H1 (cell line): Measurements from ENCODE around the gene MTFP1. TPM values are rescaled to one million over a fixed set of nuclear protein-coding genes. Genes with fewer than 3 reads are reported as not detected.

ENCODE experiments used
- CTCF ChIA-PET: fragments of 300-600 bp; sonication (Branson Sonifier 250); formaldehyde crosslinking; loops from one replicate; lab custom pipeline; 2021; ENCODE audit not compliant: partially characterized antibody; lab: Charles Lee
- POLR2A ChIA-PET: fragments of 300-600 bp; sonication (Branson Sonifier 250); formaldehyde crosslinking; loops from one replicate; lab custom pipeline; 2021; ENCODE audit warnings: inconsistent platforms; ENCODE audit not compliant: partially characterized antibody; lab: Charles Lee
- DNase-seq, 2 experiments: peaks; one replicate each; pipeline versions ENCODE4 v3.0.0 to v3.0.0-alpha.2; 2010 to 2022; ENCODE audit warnings: low spot score in 2 of 2, low read depth in 1 of 2, mixed read lengths in 1 of 2
- FAIRE-seq: peaks from 2 replicates; lab custom pipeline; 2011; peaks lifted over from hg19 to GRCh38; lab: Jason Lieb, UNC
- H2AFZ ChIP-seq: 2 replicates; pipeline ENCODE4 v1.8.1; 2012; ENCODE audit warnings: low read length, inconsistent platforms
- H2AK5ac ChIP-seq: 2 replicates; pipeline ENCODE4 v1.6.1; 2013; ENCODE audit warnings: low read depth, low read length
- H2BK120ac ChIP-seq: replicated peaks from 2 replicates; pipeline ENCODE3; 2013; ENCODE audit warnings: low read depth, low read length, inconsistent platforms
- H2BK12ac ChIP-seq: 2 replicates; pipeline ENCODE4 v1.6.1; 2013; ENCODE audit warnings: low read depth, low read length
- H2BK15ac ChIP-seq: 2 replicates; pipeline ENCODE4 v1.6.1; 2013; ENCODE audit warnings: low read length
- H2BK20ac ChIP-seq: 2 replicates; pipeline ENCODE4 v1.6.1; 2013; ENCODE audit warnings: low read length
- H2BK5ac ChIP-seq: 2 replicates; pipeline ENCODE4 v1.6.1; 2013; ENCODE audit warnings: low read depth, low read length
- H3K14ac ChIP-seq: 2 replicates; pipeline ENCODE4 v1.6.1; 2013; ENCODE audit warnings: inconsistent platforms; ENCODE audit not compliant: insufficient read length
- H3K18ac ChIP-seq: 2 replicates; pipeline ENCODE4 v1.6.1; 2013; ENCODE audit warnings: low read length; ENCODE audit errors: extremely low read depth
- H3K23ac ChIP-seq: 2 replicates; pipeline ENCODE4 v1.6.1; 2013; ENCODE audit warnings: inconsistent platforms; ENCODE audit not compliant: insufficient read length
- H3K23me2 ChIP-seq: 2 replicates; pipeline ENCODE4 v1.6.1; 2013; ENCODE audit warnings: low read depth, low read length
- H3K27ac ChIP-seq: 2 replicates; pipeline ENCODE4 v1.6.1; 2011; ENCODE audit warnings: low read depth, low read length, inconsistent platforms
- H3K27me3 ChIP-seq, 4 experiments: replicated peaks in 1 of 4; 1 replicate in 1 of 4; 2 replicates in 3 of 4; pipeline versions ENCODE4 v1.6.1 to v1.8.1; 2011 to 2013; ENCODE audit warnings: low read length in 3 of 4, mild to moderate bottlenecking in 3 of 4, inconsistent platforms in 2 of 4, mixed read lengths in 2 of 4, moderate library complexity in 1 of 4; ENCODE audit not compliant: control insufficient read depth in 3 of 4, insufficient read depth in 3 of 4; ENCODE audit errors: extremely low read depth in 1 of 4
- H3K36me3 ChIP-seq, 4 experiments: 2 replicates each; pipeline versions ENCODE4 v1.6.1 to v1.8.1; 2011 to 2013; ENCODE audit warnings: mild to moderate bottlenecking in 4 of 4, low read length in 3 of 4, moderate library complexity in 2 of 4, control low read depth in 1 of 4, inconsistent platforms in 1 of 4; ENCODE audit not compliant: insufficient read depth in 4 of 4, control insufficient read depth in 2 of 4
- H3K4ac ChIP-seq: replicated peaks from 2 replicates; pipeline ENCODE3; 2013; ENCODE audit warnings: low read length, low read depth, mixed read lengths, inconsistent platforms; ENCODE audit not compliant: insufficient read length
- H3K4me1 ChIP-seq, 4 experiments: replicated peaks in 1 of 4; 1 replicate in 1 of 4; 2 replicates in 3 of 4; pipeline versions ENCODE4 v1.6.1 to v1.8.1; 2011 to 2013; ENCODE audit warnings: low read length in 3 of 4, inconsistent platforms in 2 of 4, mixed read lengths in 1 of 4; ENCODE audit not compliant: insufficient read depth in 4 of 4, control insufficient read depth in 3 of 4
- H3K4me2 ChIP-seq, 2 experiments: 2 replicates each; pipeline versions ENCODE4 v1.6.1 to v1.8.1; 2011 to 2013; ENCODE audit warnings: low read depth in 2 of 2, low read length in 2 of 2, control low read depth in 1 of 2, inconsistent platforms in 1 of 2, mild to moderate bottlenecking in 1 of 2; ENCODE audit not compliant: insufficient read depth in 1 of 2
- H3K4me3 ChIP-seq, 4 experiments: fragments of 200-600, 300-600 bp in 1 of 4; sonication (generic), shearing (Covaris generic), sonication (Bioruptor Twin) in 1 of 4; 2 replicates each; pipeline versions ENCODE4 v1.5.1 to v1.8.1; 2011 to 2016; ENCODE audit warnings: low read length in 4 of 4, low read depth in 3 of 4, control low read depth in 2 of 4, inconsistent platforms in 2 of 4, mild to moderate bottlenecking in 2 of 4, mixed read lengths in 1 of 4, moderate library complexity in 1 of 4; ENCODE audit not compliant: insufficient read depth in 2 of 4; ENCODE audit errors: extremely low read depth in 1 of 4
- H3K56ac ChIP-seq: replicated peaks from 2 replicates; pipeline ENCODE3; 2013; ENCODE audit warnings: low read depth, mild to moderate bottlenecking, mixed read lengths, low read length, inconsistent platforms; ENCODE audit not compliant: insufficient read length
- H3K79me1 ChIP-seq: 2 replicates; pipeline ENCODE4 v1.6.1; 2013; ENCODE audit warnings: low read depth, low read length, control low read depth
- H3K79me2 ChIP-seq, 2 experiments: 2 replicates each; pipeline versions ENCODE4 v1.6.1 to v1.8.1; 2012 to 2013; ENCODE audit warnings: low read length in 2 of 2, mild to moderate bottlenecking in 2 of 2, inconsistent platforms in 1 of 2; ENCODE audit not compliant: insufficient read depth in 2 of 2, control insufficient read depth in 1 of 2
- H3K9ac ChIP-seq, 4 experiments: replicated peaks in 1 of 4; 1 replicate in 1 of 4; 2 replicates in 3 of 4; pipeline versions ENCODE4 v1.6.1 to v1.8.1; 2011 to 2013; ENCODE audit warnings: low read depth in 3 of 4, low read length in 3 of 4, control low read depth in 2 of 4, mild to moderate bottlenecking in 2 of 4, moderate library complexity in 2 of 4, inconsistent platforms in 1 of 4; ENCODE audit errors: extremely low read depth in 1 of 4
- H3K9me3 ChIP-seq, 2 experiments: 2 replicates each; pipeline versions ENCODE4 v1.6.1 to v1.8.1; 2012 to 2013; ENCODE audit warnings: mild to moderate bottlenecking in 2 of 2, moderate library complexity in 2 of 2, control low read depth in 1 of 2, inconsistent platforms in 1 of 2, low read depth in 1 of 2, low read length in 1 of 2, mixed read lengths in 1 of 2; ENCODE audit not compliant: insufficient read depth in 2 of 2
- H4K20me1 ChIP-seq, 2 experiments: replicated peaks in 1 of 2; 2 replicates each; pipeline versions ENCODE3 to v1.8.1; 2011 to 2013; ENCODE audit warnings: inconsistent platforms in 2 of 2, low read length in 2 of 2, mild to moderate bottlenecking in 1 of 2; ENCODE audit not compliant: insufficient read depth in 2 of 2, control insufficient read depth in 1 of 2
- H4K5ac ChIP-seq: 2 replicates; pipeline ENCODE4 v1.6.1; 2013; ENCODE audit warnings: low read length, low read depth, mixed read lengths, inconsistent platforms; ENCODE audit not compliant: insufficient read length
- H4K8ac ChIP-seq: 2 replicates; pipeline ENCODE4 v1.8.0; 2013; ENCODE audit warnings: mild to moderate bottlenecking, moderate library complexity, low read length, inconsistent platforms; ENCODE audit not compliant: insufficient read depth; ENCODE audit errors: extremely low read depth
- H4K91ac ChIP-seq: replicated peaks from 2 replicates; pipeline ENCODE3; 2013; ENCODE audit warnings: low read length, mixed read lengths, inconsistent platforms; ENCODE audit not compliant: insufficient read length
- E2F6 ChIP-seq: IDR thresholded peaks from 2 replicates; pipeline ENCODE4 v1.6.1; 2012; ENCODE audit warnings: inconsistent platforms
- HDAC2 ChIP-seq, 2 experiments: fragments of 300-600 bp in 1 of 2; sonication (generic) in 1 of 2; IDR thresholded peaks; 2 replicates each; pipeline ENCODE4 v1.6.1; 2011 to 2012; ENCODE audit warnings: low read depth in 2 of 2, low read length in 2 of 2, mild to moderate bottlenecking in 2 of 2, moderate library complexity in 2 of 2, borderline replicate concordance in 1 of 2, inconsistent platforms in 1 of 2
- KDM4A ChIP-seq: IDR thresholded peaks from one replicate; pipeline ENCODE4 v1.7.1; 2012; ENCODE audit warnings: low read depth, mild to moderate bottlenecking, moderate library complexity, low read length, inconsistent platforms; ENCODE audit not compliant: severe bottlenecking
- MAX ChIP-seq: IDR thresholded peaks from 2 replicates; pipeline ENCODE4 v1.6.1; 2012; ENCODE audit warnings: inconsistent platforms
- PHF8 ChIP-seq: fragments of 200-600 bp; sonication (generic); conservative IDR thresholded peaks from 2 replicates; pipeline ENCODE4 v1.7.1; 2012; ENCODE audit warnings: low read depth, mild to moderate bottlenecking, inconsistent platforms, low read length, moderate library complexity
- RBBP5 ChIP-seq: IDR thresholded peaks from 2 replicates; pipeline ENCODE4 v1.7.1; 2012; ENCODE audit warnings: low read depth, mild to moderate bottlenecking, inconsistent platforms, low read length, moderate library complexity, borderline replicate concordance
- SUZ12 ChIP-seq: fragments of 200-600 bp; sonication (generic); IDR thresholded peaks from 2 replicates; pipeline ENCODE4 v1.6.1; 2012; ENCODE audit warnings: mild to moderate bottlenecking, inconsistent platforms, low read length, moderate library complexity, mixed read lengths
- WGBS, 2 experiments: shearing (Covaris generic) in 1 of 2; methylation state at CpG; one replicate each; pipeline versions ENCODE4 v1.1.6 to v1.1.7; 2013 to 2015; ENCODE audit warnings: low lambda C conversion rate in 2 of 2, mixed read lengths in 2 of 2, inconsistent platforms in 1 of 2, low coverage in 1 of 2, missing lambda C conversion rate in 1 of 2; ENCODE audit not compliant: insufficient replicate concordance in 2 of 2, insufficient coverage in 1 of 2, insufficient read length in 1 of 2; ENCODE audit errors: extremely low coverage in 1 of 2, missing lambda C conversion rate in 1 of 2; 5-methylcytosine and 5-hydroxymethylcytosine counted together
- polyA plus RNA-seq, 7 experiments: library from polyadenylated mRNA; depleted of rRNA in 3 of 7; stranded (reverse) in 5 of 7; unstranded in 2 of 7; fragments of >200 nt in 5 of 7; fragments of 200-250 nt in 2 of 7; gene quantifications; 1 replicate in 5 of 7; 2 replicates in 1 of 7; 4 replicates in 1 of 7; pipeline versions ENCODE4 v1.2.1 to v1.2.3, GENCODE V29; 2011 to 2013; ENCODE audit warnings: missing spikeins in 2 of 7, mixed read lengths in 2 of 7
- total RNA-seq: library from RNA; stranded (reverse); fragmentation: NEBNext Ultra II Directional; extraction: Animal tissue kit (Norgen Biotek cat#: 25700); gene quantifications from 2 replicates; pipeline ENCODE4 v1.2.1, GENCODE V29; 2021
- TF ChIP-seq, protein P1 (sequence below): IDR thresholded peaks from 2 replicates; pipeline ENCODE4 v1.6.1; 2011; ENCODE audit warnings: low read depth, mild to moderate bottlenecking, low read length; ENCODE audit not compliant: insufficient read depth

The MTFP1 gene
- total and polyA plus RNA-seq, 2 of the 8 experiments (the other 6 are each of a cell fraction or from before 2014, with no cell fraction given): 59.8 to 98.8 TPM

DNA sequence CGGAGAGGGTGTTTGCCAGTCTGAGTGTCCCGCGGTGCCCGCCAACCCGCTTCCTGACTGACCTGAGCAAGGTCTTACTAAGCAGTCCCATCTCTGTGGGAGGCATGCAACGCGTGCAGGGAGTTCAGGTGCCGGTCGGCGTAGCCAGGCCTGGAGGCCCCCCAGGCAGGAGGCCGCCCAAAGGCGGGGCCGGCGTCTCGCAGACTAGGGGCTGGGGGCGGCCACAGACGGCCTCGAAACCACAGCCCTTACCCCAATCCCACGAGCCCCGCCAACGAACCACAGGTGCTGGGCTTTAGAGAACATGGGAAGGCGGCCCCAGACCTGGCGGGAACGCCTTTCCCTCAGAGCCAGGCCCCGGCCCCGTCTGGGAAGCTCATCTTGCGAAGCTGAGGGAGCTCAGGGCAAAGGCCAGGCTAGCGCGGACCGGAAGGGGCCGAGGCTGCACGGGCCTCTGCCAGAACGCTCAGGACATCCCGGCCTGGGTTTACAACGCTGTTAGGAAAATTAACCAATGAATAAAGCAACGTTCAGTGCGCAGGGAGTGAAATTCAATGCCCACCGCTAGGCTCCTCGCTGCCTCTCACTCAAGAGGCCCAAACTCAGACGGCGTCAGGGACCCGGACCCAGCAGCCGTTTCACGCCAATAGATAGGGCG, 2.1 kb upstream of the MTFP1 start:
- no peak for FAIRE-seq
- TF ChIP-seq, protein P1, sequence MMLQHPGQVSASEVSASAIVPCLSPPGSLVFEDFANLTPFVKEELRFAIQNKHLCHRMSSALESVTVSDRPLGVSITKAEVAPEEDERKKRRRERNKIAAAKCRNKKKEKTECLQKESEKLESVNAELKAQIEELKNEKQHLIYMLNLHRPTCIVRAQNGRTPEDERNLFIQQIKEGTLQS: no peak
- TF ChIP-seq KDM4A (peak; percentile 65), RBBP5 (0 out of 2 replicates have a peak, but pooled peaks have one; percentile 23), SUZ12 (0 out of 2 replicates have a peak, but pooled peaks have one; percentile 34), E2F6 (peak; percentile 89), MAX (peak; percentile 54), PHF8 (peak; percentile 38; the same call in 1 of the 2 replicates), HDAC2 (IDR thresholded peaks at IDR 0.05; ENCODE audit: borderline replicate concordance in 1 of 2, low read depth in 2 of 2, low read length in 2 of 2) (peak in 1 of 2 experiments; percentile 62; a peak in 1 of 4 replicates)

More for the DNA sequence above, 2.1 kb upstream of the MTFP1 start:
- ChIA-PET CTCF (interaction anchor here (1.2 to 12.0 kb wide), 6 partner anchors 11 to 183 kb away, joined by 3 to 164 read pairs (median 9); partner anchors contain the start of gene SEC14L2), POLR2A (interaction anchor here (0.6 to 5.2 kb wide), 25 partner anchors 9 to 659 kb away, joined by 3 to 39 read pairs (median 4); partner anchors contain the start of genes CCDC157, SEC14L2, SF3A1 and TBC1D10A)
- H4K91ac ChIP-seq: peak overlapping the region; percentile 90
- H2BK120ac ChIP-seq: peak overlapping the region; percentile 38
- H3K4ac ChIP-seq: peak overlapping the region; percentile 51
- peak overlapping the region; percentile 98 for H3K18ac ChIP-seq
- H2BK12ac ChIP-seq: peak overlapping the region; percentile 4
- H3K79me1 ChIP-seq: no peaks in the 10 kb centered on the region; the same call in 1 of the 2 replicates
- H2AK5ac ChIP-seq: no peak overlapping the region
- peak overlapping the region; percentile 67 for H3K56ac ChIP-seq
- H3K23ac ChIP-seq: no peak overlapping the region
- peaks cover 0 to 7% of the 10 kb centered on the region in 2 experiments; a peak in 1 of 4 replicates for H3K79me2 ChIP-seq
- peak overlapping the region; percentile 71 to 93 for H3K4me2 ChIP-seq
- H3K27me3 ChIP-seq: no peaks in the 10 kb centered on the region
- peak overlapping the region; percentile 80 for H3K27ac ChIP-seq
- DNase-seq: no peak
- peak overlapping the region; percentile 94 for H2BK5ac ChIP-seq
- peak overlapping the region; percentile 82 for H4K5ac ChIP-seq
- peaks cover 0 to 16% of the 10 kb centered on the region in 2 experiments for H4K20me1 ChIP-seq
- peaks cover 2 to 15% (median 5%) of the 10 kb centered on the region in 4 experiments; a peak in 5 of 8 replicates for H3K36me3 ChIP-seq
- 1% methylated on average over 39 of the region's 45 CpGs; no CpG with 5 or more reads in 1 of the 2 experiments for WGBS, 2 experiments
- peak overlapping the region; percentile 58 to 88 (median 72) for H3K4me3 ChIP-seq
- no peak overlapping the region for H3K14ac ChIP-seq
- peak overlapping the region; percentile 51 to 87 (median 82) for H3K9ac ChIP-seq
- peak overlapping the region; percentile 76; the same call in 1 of the 2 replicates for H2BK15ac ChIP-seq
- H4K8ac ChIP-seq: peak overlapping the region; percentile 88; the same call in 1 of the 2 replicates
- H3K23me2 ChIP-seq: peaks cover 22% of the 10 kb centered on the region
- H2AFZ ChIP-seq: 0 out of 2 replicates have a peak overlapping the region, but pooled peaks have one; percentile 1
- no peaks in the 10 kb centered on the region for H3K9me3 ChIP-seq
- no peak overlapping the region for H2BK20ac ChIP-seq
- H3K4me1 ChIP-seq: peaks cover 3 to 21% (median 13%) of the 10 kb centered on the region in 4 experiments
